Measurements from ENCODE around the gene ENPP3.
"Not testable (repeated sequence)": the region's sequence is repeated elsewhere in the genome, so short reads cannot be mapped to it uniquely, and the experiment has no call there.

ENPP3 gene

GRCh38 chr6:131736003-131736596 is 99.0 kb downstream of the ENPP3 start:
- no peak for DNase-seq (ENCODE audit: low spot score)

DNA sequence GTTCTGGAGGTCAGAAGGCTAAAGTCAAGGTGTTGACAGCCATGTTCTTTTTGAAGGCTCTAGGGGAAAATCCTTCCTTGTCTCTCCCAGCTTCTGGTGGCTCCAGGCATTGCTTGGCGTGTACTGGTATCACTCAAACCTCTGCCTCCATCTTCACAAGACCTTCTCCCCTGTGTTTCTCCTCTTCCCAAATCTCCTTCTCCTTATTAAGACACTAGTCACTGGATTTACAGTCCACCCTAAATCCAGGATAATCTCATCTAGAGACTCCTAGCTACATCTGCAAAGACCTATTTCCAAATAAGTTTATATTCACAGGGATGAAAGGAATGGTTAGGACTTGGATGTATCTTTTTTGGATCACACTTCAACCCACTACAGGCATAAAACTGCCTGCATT is 99.7 kb downstream of the ENPP3 start:
- no peak for DNase-seq (ENCODE audit: low spot score)

DNA sequence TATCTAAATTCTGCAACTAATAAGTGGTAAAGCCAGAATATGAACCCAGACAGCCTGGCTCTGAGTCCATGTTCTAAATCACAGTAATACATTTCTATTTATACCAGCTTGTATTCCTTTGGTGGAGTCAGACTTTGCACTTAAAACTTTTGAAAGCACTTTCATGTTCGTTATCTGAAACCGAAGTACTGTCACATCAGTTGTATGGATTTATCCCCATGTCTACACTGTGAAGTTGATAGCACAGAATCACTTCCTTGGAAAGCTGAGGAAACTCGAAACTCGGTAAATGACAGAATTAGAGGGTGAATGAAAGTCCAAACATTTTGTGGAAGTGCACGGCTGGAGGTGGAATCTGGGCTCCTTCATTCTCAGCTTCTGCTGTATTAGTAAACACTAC is 102.0 kb downstream of the ENPP3 start:
- no peak for DNase-seq (ENCODE audit: low spot score)

- no peak for DNase-seq (ENCODE audit: low spot score)
Observed at GRCh38 chr6:131740161-131740560, 103.1 kb downstream of the ENPP3 start.

- DNase-seq (ENCODE audit: low spot score), result no peak
Observed at GRCh38 chr6:131741688-131742393, 104.7 kb downstream of the ENPP3 start.

DNA sequence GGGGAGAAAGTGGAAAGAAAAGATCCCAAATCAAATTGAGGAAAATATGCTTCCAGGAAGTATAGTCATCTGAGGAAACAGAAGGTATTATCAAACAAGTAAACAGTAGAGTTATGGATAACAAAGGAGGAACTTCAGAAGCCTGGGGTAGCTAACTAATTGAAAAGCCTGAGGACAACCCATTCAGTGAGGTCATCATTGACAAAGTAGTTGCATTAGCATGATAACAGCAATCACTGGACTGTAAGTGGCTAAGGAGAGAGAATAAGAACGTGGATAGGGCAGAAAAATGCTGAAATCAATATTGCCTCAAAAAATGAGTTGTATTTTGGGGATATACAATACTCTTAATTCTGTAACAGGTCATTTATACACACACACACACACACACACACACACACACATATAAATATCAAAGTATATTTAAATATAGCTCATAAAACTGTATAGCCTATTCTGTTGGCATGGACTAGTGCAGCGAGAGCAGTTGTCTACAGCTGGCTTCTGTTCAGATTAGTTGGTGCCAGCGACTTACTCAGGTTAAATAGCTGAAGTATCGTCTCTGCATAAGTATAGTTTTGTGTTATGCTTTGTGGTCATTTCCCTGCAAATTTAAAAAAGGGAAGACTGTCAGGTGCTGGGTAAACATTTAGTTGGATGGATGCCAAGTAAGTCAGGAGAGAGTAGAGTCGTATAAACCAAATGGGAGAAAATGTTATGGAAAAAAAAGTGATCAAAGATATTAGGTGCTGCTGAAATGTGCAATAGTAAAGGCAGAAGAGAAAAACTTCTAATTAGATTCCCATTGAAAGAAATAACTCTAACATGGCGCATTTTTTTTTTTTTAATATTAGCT is 107.6 kb downstream of the ENPP3 start:
- no peak for DNase-seq (ENCODE audit: low spot score)

DNA sequence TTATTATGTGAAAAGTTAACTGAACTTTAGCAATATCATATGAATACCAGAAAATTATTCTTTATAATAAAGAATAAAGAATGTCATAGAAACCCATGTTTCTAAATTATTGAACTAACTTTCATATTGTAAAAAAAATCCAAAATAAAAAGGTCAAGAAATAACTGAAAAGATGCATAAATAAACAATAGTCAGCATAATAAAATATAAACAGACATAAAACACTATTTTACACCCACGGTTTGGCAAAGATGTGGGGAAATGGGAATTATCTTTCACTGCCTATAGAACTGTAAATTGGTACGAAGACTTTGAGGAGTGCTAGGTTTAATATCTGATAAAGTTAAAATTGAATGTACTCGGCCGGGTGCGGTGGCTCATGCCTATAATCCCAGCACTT is 108.4 kb downstream of the ENPP3 start:
- DNase-seq (ENCODE audit: low spot score), result no peak

DNA sequence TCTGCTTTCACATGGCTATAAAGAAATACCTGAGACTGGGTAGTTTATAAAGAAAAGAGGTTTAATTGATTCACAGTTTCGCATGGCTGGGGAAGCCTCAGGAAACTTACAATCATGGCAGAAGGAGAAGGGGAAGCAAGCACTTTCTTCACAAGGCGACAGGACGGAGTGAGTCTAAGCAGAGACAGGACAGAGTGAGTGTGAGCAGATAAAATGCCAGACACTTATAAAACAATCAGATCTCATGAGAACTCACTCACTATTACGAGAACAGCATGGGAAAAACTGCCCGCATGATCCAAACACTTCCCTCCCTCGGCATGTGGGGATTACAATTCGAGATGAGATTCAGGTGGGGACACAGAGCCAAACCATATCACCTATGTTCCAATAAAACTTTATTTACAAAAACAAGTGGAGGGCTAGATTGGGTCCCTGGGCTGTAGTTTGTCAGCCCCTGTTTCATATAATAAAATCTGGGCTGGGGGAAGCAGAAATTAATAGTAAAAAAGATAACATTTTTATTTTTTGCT is 110.8 kb downstream of the ENPP3 start:
- DNase-seq (ENCODE audit: low spot score), result no peak

- DNase-seq (ENCODE audit: low spot score), result no peak
Observed at GRCh38 chr6:131749023-131749422, 111.9 kb downstream of the ENPP3 start.

- not testable (repeated sequence) for DNase-seq (ENCODE audit: low spot score)
Observed at GRCh38 chr6:131751012-131751715, 114.1 kb downstream of the ENPP3 start.

DNA sequence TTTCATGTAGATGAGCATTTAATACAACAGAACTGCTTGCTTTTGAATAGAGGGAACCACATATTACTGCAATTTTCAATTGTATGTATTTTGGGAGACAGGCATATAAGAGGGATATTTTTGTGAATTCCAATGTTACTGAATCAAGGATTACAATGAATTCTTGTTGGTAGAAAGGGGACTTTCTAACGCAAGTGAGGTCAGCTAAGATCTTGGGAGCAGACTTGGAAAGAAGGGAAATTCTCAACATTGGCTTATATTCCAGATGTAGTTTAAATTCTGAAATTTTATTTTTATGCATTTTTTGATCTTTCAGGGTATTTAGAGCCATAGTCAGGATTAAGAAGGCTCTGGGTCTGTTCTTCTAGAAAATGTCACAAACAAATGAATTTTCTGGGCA is 117.0 kb downstream of the ENPP3 start:
- no peak for DNase-seq (ENCODE audit: low spot score)

GRCh38 chr6:131754715-131755567 is 117.8 kb downstream of the ENPP3 start:
- no peak for DNase-seq (ENCODE audit: low spot score)

GRCh38 chr6:131755597-131755996 is 118.5 kb downstream of the ENPP3 start:
- DNase-seq (ENCODE audit: low spot score), result no peak

GRCh38 chr6:131756039-131756438 is 118.9 kb downstream of the ENPP3 start:
- no peak for DNase-seq (ENCODE audit: low spot score)

GRCh38 chr6:131758920-131759319 is 121.8 kb downstream of the ENPP3 start:
- no peak for DNase-seq (ENCODE audit: low spot score)

DNA sequence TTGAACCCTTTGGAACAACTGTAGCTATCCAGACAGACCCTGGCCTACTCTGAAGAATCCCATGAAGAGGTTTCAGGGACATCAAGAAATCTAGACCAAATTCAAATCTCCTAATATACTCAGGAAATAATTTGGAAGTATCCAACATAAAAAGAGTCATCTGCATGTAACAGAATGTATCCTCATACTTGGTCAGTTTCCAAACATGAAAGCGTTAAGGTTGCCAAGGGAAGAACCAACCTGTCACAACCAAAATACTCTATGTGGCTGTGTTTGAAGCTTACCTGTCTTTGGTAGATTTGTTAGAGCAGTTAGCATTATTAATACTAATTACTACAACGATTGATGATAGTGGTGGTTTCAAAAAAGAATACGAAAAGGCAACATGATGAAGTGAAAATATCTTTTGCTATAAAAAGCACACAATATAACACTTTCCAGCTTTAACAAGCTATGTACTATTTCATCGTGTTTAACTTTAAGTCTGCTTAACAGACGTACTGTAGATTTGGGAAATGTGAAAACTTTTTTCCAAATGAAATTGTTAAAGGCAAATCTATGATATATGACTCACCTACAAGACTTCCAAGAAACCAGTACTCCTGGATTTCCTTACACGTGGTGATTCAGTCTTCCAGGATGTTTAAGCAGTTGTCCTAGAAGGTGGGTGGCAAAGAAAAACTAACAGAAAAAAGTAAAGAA is 124.1 kb downstream of the ENPP3 start:
- DNase-seq (ENCODE audit: low spot score), result peak; percentile 57

DNA sequence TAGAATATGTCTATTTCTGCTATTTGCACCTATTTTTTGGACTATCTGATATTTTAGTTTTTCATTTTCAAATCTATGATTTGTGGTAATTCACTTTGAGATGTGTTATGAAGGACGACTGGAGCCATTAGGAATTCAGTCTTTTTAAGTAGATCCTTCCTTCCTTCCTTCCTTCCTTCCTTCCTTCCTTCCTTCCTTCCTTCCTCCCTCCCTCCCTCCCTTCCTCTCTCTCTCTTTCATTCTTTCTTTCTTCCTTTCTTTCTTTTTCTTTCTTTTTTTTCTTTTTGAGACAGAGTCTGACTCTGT is 124.6 kb downstream of the ENPP3 start:
- DNase-seq (ENCODE audit: low spot score), result no peak

DNA sequence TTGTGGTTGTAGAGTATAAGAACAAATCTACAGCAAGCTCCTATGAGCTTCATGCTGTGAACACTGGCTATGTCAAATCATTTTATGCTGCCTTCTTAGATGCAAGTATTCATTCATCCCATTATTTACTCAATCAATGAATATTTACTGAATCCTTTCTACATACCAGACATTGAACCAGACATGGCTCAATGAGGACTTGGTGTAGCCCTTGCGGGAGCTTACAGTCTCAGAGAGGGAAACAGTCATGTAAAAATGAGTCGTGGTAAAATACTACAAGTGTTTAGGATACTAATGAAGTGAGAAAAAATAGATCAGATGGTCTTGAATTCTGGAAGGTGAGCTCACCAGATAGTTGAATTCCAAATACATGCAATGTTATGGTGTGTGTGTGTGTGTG is 125.9 kb downstream of the ENPP3 start:
- no peak for DNase-seq (ENCODE audit: low spot score)

- no peak for DNase-seq (ENCODE audit: low spot score)
Observed at GRCh38 chr6:131763749-131764148, 126.6 kb downstream of the ENPP3 start.

- no peak for DNase-seq (ENCODE audit: low spot score)
Observed at GRCh38 chr6:131764350-131764749, 127.2 kb downstream of the ENPP3 start.
